HG03469 (cell line): Measurements from ENCODE around the gene HELT.
"Not testable (repeated sequence)": the region's sequence is repeated elsewhere in the genome, so short reads cannot be mapped to it uniquely, and the experiment has no call there.

Experiments used
- ATAC-seq: cut with Tn5 transposase; IDR thresholded peaks from one replicate; pipeline ENCODE4 v1.9.1; 2021; ENCODE audit warnings: mild to moderate bottlenecking, moderate library complexity, moderate number of reproducible peaks; ENCODE audit not compliant: unreplicated experiment

The HELT gene

GRCh38 chr4:185035284-185035683 lies 17.0 kb downstream of the HELT start:
- no peak for ATAC-seq

- no peak for ATAC-seq
Measured at GRCh38 chr4:185036019-185036418, 17.7 kb downstream of the HELT start.

GRCh38 chr4:185036842-185037241 lies 18.6 kb downstream of the HELT start:
- no peak for ATAC-seq

GRCh38 chr4:185039508-185040273 lies 21.4 kb downstream of the HELT start:
- no peak for ATAC-seq

- ATAC-seq = no peak
Measured at GRCh38 chr4:185040523-185040922, 22.2 kb downstream of the HELT start.

GRCh38 chr4:185050286-185050685 lies 32.0 kb downstream of the HELT start:
- ATAC-seq = not testable (repeated sequence)

GRCh38 chr4:185051283-185051682 lies 33.0 kb downstream of the HELT start:
- not testable (repeated sequence) for ATAC-seq

- no peak for ATAC-seq
Measured at GRCh38 chr4:185053746-185054145, 35.5 kb downstream of the HELT start.

GRCh38 chr4:185054272-185054671 lies 36.0 kb downstream of the HELT start:
- no peak for ATAC-seq

- no peak for ATAC-seq
Measured at GRCh38 chr4:185054886-185055285, 36.6 kb downstream of the HELT start.

- no peak for ATAC-seq
Measured at GRCh38 chr4:185061610-185062009, 43.3 kb downstream of the HELT start.

- no peak for ATAC-seq
Measured at GRCh38 chr4:185062606-185063005, 44.3 kb downstream of the HELT start.

- ATAC-seq = no peak
Measured at GRCh38 chr4:185066179-185066578, 47.9 kb downstream of the HELT start.

GRCh38 chr4:185068837-185069236 lies 50.5 kb downstream of the HELT start:
- no peak for ATAC-seq
